GM19452 (cell line): ENCODE measurements around the gene PADI1.

Experiments used
- ATAC-seq: cut with Tn5 transposase; IDR thresholded peaks from one replicate; pipeline ENCODE4 v1.9.1; 2021; ENCODE audit not compliant: unreplicated experiment

Gene PADI1

DNA sequence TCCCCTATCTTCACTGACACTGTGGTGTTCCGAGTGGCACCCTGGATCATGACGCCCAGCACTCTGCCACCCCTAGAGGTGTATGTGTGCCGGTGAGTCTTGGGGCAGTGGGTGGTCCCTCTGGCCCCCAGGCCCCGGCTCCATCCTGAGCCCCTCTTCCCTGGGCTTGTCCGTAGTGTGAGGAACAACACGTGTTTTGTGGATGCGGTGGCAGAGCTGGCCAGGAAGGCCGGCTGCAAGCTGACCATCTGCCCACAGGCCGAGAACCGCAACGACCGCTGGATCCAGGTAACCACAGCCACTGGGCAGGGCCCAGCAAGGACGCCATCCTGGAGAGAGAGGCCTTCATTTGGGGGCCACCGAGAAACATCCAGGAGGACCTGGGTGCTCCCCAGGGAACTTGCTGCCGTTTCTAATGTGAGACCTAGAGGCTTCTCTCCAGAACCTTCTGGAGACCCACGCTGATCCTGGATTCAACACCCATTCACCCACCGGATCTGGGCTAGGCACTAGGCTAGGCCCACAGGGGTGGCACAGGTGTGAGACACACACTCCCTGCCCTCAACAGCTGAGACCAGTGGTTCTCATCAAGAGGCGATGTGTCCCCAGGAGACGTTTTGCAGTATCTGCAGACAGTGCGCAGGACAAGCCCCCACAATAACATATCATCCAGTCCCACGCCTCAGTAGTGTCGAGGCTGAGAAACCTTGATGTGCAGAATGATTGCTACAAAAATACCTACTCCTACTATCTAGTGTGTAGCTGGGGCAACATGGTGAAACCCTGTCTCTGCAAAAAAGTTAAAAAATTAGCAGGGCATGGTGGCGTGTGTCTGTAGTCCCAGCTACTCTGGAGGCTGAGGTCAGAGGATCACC is 66.2 kb downstream of the PADI1 start:
- no peak for ATAC-seq

GRCh38 chr1:17272066-17272465 is 67.1 kb downstream of the PADI1 start:
- ATAC-seq = no peak

DNA sequence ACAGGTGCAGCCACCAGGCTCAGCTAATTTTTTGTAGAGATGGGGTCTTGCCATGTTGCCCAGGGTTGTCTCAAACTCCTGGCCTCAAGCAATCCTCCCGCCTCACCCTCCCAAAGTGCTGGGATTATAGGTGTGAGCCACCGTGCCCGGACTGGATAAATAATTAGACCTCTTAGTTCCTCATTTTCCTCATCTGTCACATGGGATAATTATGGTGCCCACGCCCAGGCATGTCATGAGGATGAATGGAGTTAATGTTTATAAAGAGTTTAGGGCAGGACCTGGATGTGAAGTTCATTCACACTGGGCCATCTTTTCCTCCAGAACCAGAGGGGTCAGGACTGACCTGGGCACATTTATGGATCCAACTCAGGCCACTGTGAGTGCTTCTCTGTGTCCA is 67.7 kb downstream of the PADI1 start:
- ATAC-seq = no peak

GRCh38 chr1:17273096-17273495 is 68.2 kb downstream of the PADI1 start:
- ATAC-seq = no peak

GRCh38 chr1:17274186-17275170 is 69.5 kb downstream of the PADI1 start:
- ATAC-seq = no peak

GRCh38 chr1:17276568-17276967 is 71.6 kb downstream of the PADI1 start:
- ATAC-seq = no peak

DNA sequence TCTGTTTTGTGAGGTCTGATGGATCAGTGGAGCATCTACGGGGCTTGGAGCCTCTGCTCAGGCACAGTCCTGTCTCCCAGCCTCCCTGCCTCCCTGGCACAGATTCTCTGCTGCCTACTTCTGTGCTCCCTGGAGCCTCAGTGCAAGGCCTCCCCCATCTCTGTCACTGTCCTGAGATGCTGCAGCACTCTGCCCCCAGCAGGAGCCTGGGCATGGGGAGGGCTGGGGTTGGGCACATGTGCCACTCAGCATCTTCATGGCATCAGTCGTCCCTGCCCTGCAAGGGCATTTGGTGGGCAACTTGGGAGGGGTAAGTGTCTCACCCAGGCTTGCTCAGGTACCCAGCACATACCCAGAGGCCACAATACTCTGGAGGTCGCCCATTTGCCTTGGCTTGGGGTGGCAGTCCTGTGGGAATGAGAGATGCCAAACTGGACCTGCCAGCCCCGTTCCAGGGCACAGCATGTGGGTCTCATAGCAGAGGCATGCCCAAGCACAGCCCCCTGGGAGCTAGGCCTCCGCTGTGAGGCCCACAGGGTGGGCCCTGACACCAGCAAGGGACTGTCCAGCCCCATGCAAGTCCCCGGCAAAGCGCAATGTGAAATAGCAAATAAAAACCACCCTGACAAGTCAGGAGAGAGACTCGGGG is 72.7 kb downstream of the PADI1 start:
- no peak for ATAC-seq

GRCh38 chr1:17278996-17279830 is 74.3 kb downstream of the PADI1 start:
- ATAC-seq = no peak

DNA sequence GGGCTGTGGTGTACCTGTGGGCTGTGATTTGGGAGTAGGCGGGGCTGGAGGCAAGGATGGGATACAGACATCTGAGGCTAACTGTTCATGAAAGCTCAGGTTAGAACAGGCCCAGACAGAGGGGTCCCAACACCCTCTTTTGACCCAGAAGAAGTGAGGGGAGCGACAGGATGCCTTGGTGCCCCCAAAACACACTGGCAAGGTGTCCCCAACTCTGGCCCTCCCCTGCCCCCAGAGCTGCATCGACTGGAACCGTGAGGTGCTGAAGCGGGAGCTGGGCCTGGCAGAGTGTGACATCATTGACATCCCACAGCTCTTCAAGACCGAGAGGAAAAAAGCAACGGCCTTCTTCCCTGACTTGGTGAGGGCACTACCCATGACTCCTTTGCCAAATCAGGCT is 75.5 kb downstream of the PADI1 start:
- no peak for ATAC-seq

DNA sequence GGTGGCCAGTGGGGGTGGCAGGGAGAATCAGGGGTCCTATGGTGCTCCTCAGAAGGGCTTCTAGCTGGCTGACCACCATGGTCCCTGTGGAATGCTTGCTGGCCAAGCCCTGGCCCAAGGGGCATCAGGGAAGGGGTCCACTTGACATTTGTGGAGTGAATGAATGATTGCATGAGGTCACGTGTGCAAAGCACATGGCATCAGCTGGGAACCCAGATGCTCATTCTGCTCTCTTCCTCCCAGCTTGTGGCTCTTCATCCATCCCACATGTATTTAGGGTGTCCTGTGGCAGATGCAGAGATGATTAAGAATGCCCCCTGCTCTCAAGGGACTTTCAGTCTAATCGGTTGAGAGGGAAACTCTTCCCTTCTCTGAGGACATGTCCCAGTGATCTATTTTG is 76.0 kb downstream of the PADI1 start:
- no peak for ATAC-seq

DNA sequence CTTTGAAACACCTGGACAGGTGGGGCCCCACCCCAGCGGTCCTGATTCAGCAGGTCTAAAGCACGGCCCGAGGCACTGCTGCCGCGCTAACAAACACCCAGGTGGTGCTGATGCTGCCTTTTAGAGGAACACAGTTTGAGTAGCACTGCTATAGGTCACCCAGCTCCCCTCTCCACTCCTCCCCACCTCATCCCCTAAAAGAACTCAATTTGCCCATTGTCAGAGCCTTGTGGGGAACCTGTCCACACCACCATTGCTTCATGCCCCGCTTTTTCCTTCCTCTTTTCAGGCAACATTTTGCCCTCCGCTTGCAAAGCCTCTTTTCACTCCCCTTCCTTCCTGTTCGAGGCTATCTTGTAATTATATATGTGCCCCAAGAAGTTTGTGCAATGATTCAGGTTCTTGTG is 76.8 kb downstream of the PADI1 start:
- ATAC-seq = no peak

DNA sequence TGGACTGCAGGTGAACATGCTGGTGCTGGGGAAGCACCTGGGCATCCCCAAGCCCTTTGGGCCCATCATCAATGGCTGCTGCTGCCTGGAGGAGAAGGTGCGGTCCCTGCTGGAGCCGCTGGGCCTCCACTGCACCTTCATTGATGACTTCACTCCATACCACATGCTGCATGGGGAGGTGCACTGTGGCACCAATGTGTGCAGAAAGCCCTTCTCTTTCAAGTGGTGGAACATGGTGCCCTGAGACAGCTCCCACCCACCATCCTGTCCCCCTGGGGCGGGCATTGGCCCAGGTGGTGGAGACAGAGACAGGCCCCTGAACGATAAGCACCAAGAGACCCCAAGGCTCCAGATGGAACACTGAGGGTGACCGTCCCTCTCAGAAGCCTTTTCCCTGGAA is 77.9 kb downstream of the PADI1 start:
- ATAC-seq = no peak

DNA sequence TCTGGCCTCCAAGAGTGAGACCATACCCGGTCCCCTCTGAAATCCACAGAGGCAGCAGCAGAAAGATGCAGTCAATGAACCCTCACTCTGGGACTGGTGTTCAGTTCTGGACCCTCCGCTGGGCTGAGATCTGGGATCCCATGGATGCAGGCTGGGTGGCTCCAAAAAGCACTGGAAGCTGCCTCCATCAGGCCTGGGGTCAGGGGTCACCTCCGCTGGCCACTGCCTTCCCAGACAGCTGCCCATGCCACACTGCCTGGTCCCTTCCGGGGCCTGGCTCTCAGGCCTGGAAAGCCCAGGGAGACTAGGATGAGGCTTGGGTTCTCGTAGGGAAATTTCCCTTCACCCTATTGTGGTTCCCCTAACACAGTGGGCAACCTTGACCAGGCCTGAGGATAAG is 81.7 kb downstream of the PADI1 start:
- ATAC-seq = no peak

- no peak for ATAC-seq
Observed at GRCh38 chr1:17287130-17287776, 82.3 kb downstream of the PADI1 start.

DNA sequence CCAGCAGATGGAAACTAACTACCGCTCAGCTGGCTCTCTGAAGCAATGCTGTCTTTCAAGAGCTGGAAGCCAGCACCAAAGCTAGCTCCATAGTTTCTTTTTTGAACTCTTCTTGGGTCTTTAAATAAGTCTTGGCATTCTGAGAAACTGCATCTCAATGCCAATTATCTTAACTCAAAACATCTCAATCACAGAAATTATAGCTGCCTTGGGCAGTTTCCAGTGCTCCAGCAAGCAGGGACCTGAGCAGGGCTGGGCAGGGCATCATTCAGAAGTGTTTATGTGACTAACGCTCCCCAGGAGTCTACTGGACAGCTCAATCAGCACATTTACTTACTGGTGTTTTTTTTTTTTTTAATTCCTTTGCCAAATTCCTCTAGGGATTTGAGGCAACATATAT is 84.8 kb downstream of the PADI1 start:
- no peak for ATAC-seq

- ATAC-seq = no peak
Observed at GRCh38 chr1:17290553-17290952, 85.6 kb downstream of the PADI1 start.

- no peak for ATAC-seq
Observed at GRCh38 chr1:17292299-17293160, 87.6 kb downstream of the PADI1 start.

DNA sequence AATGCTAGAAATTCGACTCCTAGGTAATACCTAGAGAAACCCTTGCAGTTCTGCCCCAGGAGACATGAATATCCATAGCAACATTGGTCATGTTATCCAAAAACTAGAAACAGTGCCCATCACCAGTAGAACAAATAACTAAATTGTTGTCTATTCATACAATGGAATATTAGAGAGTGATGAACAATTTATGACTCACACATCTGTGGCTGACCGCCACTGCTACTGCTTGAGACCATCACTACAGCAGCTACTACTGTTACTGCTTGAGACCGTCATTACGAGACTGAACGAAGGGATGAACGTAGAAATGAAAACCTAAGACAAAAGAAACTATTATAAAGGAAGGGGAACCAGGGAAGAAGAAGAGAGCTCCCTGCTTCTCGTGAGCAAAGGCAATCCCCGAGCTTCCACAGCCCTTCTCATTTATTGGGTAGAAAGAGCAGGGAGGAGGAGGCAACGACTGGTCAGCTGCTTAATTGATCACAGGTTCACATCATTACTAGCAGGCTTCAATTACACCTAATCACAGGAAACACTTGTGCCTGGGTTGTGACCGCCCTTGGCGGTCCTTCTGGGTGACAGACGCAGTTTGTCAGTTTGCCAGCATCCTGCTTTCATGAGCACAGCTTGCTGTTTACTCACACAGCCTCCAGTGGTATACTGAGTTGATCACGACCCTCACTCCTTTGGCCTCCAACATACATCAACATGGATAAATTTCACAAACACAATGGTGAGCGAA is 88.9 kb downstream of the PADI1 start:
- no peak for ATAC-seq
